Neural cell (in vitro differentiated cells): ENCODE measurements around the gene PRKAR1A. TPM values are rescaled to one million over a fixed set of nuclear protein-coding genes. Genes with fewer than 3 reads are reported as not detected.

ENCODE experiments used
- H2AFZ ChIP-seq: fragments of 200-600, 300-800 bp; sonication (generic), shearing (Covaris generic); 2 replicates; pipeline ENCODE4 v1.6.0; 2014; ENCODE audit warnings: low read depth, mild to moderate bottlenecking, antibody characterized with exemption, low read length, moderate library complexity
- H3F3A ChIP-seq: fragments of 200-600 bp; shearing (Covaris generic); 2 replicates; pipeline ENCODE4 v1.6.1; 2016; ENCODE audit warnings: mild to moderate bottlenecking, moderate library complexity, mixed read lengths, antibody characterized with exemption, low read length; ENCODE audit not compliant: insufficient read depth, poor library complexity, severe bottlenecking
- H3K27ac ChIP-seq: fragments of 200-600, 300-800 bp; sonication (generic), shearing (Covaris generic); 2 replicates; pipeline ENCODE4 v1.5.1; 2014; ENCODE audit warnings: mild to moderate bottlenecking, low read length, moderate library complexity
- H3K27me3 ChIP-seq: fragments of 300-800, 200-600 bp; sonication (generic), shearing (Covaris generic); 2 replicates; pipeline ENCODE4 v1.6.0; 2014; ENCODE audit warnings: mild to moderate bottlenecking, low read depth, low read length, moderate library complexity; ENCODE audit not compliant: insufficient read depth
- H3K36me3 ChIP-seq: fragments of 300-800, 200-600 bp; sonication (generic), shearing (Covaris generic); 2 replicates; pipeline ENCODE4 v1.5.1; 2014; ENCODE audit warnings: mild to moderate bottlenecking, antibody characterized with exemption, low read length, moderate library complexity; ENCODE audit not compliant: insufficient read depth
- H3K4me2 ChIP-seq: fragments of 300-800, 200-600 bp; sonication (generic), shearing (Covaris generic); 2 replicates; pipeline ENCODE4 v1.6.0; 2014; ENCODE audit warnings: mild to moderate bottlenecking, low read length
- H3K4me3 ChIP-seq: fragments of 300-800, 200-600 bp; sonication (generic), shearing (Covaris generic); 2 replicates; pipeline ENCODE4 v1.5.1; 2014; ENCODE audit warnings: mild to moderate bottlenecking, low read length, moderate library complexity
- H3K79me2 ChIP-seq: fragments of 200-600 bp; shearing (Covaris generic); replicated peaks from 2 replicates; pipeline ENCODE4 v1.6.0; 2014; ENCODE audit warnings: mild to moderate bottlenecking, low read length, moderate library complexity; ENCODE audit not compliant: insufficient read depth
- H3K9ac ChIP-seq: fragments of 300-800, 200-600 bp; sonication (generic), shearing (Covaris generic); 2 replicates; pipeline ENCODE4 v1.6.1; 2016; ENCODE audit warnings: mild to moderate bottlenecking, low read length, mixed read lengths
- H3K9me2 ChIP-seq: fragments of 200-600 bp; shearing (Covaris generic); 2 replicates; pipeline ENCODE4 v1.6.1; 2016; ENCODE audit warnings: mild to moderate bottlenecking, low read length, mixed read lengths; ENCODE audit not compliant: insufficient read depth
- H3K9me3 ChIP-seq: fragments of 200-600, 300-800 bp; sonication (generic), shearing (Covaris generic); 2 replicates; pipeline ENCODE4 v1.6.1; 2016; ENCODE audit warnings: mild to moderate bottlenecking, mixed run types, low read length, moderate library complexity, mixed read lengths
- H4K20me1 ChIP-seq: fragments of 200-600 bp; shearing (Covaris generic); 2 replicates; pipeline ENCODE4 v1.6.1; 2016; ENCODE audit warnings: mild to moderate bottlenecking, mixed run types; ENCODE audit not compliant: insufficient read depth
- EP300 ChIP-seq: fragments of 450-650 bp; conservative IDR thresholded peaks from 2 replicates; pipeline ENCODE4 v1.6.1; 2014; ENCODE audit warnings: antibody characterized with exemption, mild to moderate bottlenecking, moderate library complexity; ENCODE audit not compliant: poor library complexity, severe bottlenecking
- EZH2 ChIP-seq: fragments of 200-600, 300-800 bp; shearing (Covaris generic), sonication (generic); IDR thresholded peaks from 2 replicates; pipeline ENCODE4 v1.6.1; 2014; ENCODE audit warnings: antibody characterized with exemption, low read length, borderline replicate concordance, mild to moderate bottlenecking; ENCODE audit not compliant: insufficient read depth, poor library complexity, severe bottlenecking
- MXI1 ChIP-seq: fragments of 450-650 bp; conservative IDR thresholded peaks from 2 replicates; pipeline ENCODE4 v1.6.1; 2014; ENCODE audit warnings: antibody characterized with exemption, mild to moderate bottlenecking; ENCODE audit not compliant: poor library complexity, severe bottlenecking
- POLR2AphosphoS5 ChIP-seq: IDR thresholded peaks from 2 replicates; pipeline ENCODE4 v1.6.1; 2012
- RAD21 ChIP-seq: fragments of 450-650 bp; conservative IDR thresholded peaks from 2 replicates; pipeline ENCODE4 v1.6.1; 2014; ENCODE audit warnings: antibody characterized with exemption, mild to moderate bottlenecking, moderate library complexity
- SMC3 ChIP-seq: fragments of 450-650 bp; conservative IDR thresholded peaks from 2 replicates; pipeline ENCODE4 v1.6.1; 2014; ENCODE audit warnings: antibody characterized with exemption, mild to moderate bottlenecking, moderate library complexity; ENCODE audit not compliant: poor library complexity
- TAF1 ChIP-seq: IDR thresholded peaks from 2 replicates; pipeline ENCODE4 v1.6.1; 2012; ENCODE audit warnings: low read depth
- polyA plus RNA-seq: library from polyadenylated mRNA; depleted of rRNA; stranded (reverse); fragments of >200 nt; gene quantifications from 2 replicates; pipeline ENCODE4 v1.2.3, GENCODE V29; 2014
- TF ChIP-seq, protein P1 (sequence below): IDR thresholded peaks from 2 replicates; pipeline ENCODE4 v1.6.1; 2012; ENCODE audit warnings: borderline replicate concordance
- TF ChIP-seq, protein P2 (sequence below): fragments of 450-650 bp; IDR thresholded peaks from 2 replicates; pipeline ENCODE4 v1.5.1; 2014; ENCODE audit warnings: antibody characterized with exemption, mild to moderate bottlenecking, moderate library complexity; ENCODE audit not compliant: poor library complexity, severe bottlenecking

PRKAR1A gene
- polyA plus RNA-seq, 1 donor from 2014 or later = 539 TPM

GRCh38 chr17:68509141-68510057, 2.8 kb upstream of the PRKAR1A start:
- Histone ChIP-seq H3F3A (no peaks in the 10 kb centered on the region), H3K9me2 (no peaks in the 10 kb centered on the region), H3K27ac (no peak overlapping the region), H2AFZ (no peak overlapping the region), H3K79me2 (peaks cover 19% of the 10 kb centered on the region), H3K9ac (no peak overlapping the region), H3K4me3 (no peak overlapping the region), H4K20me1 (peaks cover 12% of the 10 kb centered on the region), H3K36me3 (no peaks in the 10 kb centered on the region), H3K9me3 (no peaks in the 10 kb centered on the region), H3K27me3 (no peaks in the 10 kb centered on the region), H3K4me2 (no peak overlapping the region)
- TF ChIP-seq TAF1 (no peak), POLR2AphosphoS5 (no peak), MXI1 (no peak), RAD21 (no peak), EZH2 (no peak), EP300 (no peak), SMC3 (no peak)
- TF ChIP-seq, protein P1, sequence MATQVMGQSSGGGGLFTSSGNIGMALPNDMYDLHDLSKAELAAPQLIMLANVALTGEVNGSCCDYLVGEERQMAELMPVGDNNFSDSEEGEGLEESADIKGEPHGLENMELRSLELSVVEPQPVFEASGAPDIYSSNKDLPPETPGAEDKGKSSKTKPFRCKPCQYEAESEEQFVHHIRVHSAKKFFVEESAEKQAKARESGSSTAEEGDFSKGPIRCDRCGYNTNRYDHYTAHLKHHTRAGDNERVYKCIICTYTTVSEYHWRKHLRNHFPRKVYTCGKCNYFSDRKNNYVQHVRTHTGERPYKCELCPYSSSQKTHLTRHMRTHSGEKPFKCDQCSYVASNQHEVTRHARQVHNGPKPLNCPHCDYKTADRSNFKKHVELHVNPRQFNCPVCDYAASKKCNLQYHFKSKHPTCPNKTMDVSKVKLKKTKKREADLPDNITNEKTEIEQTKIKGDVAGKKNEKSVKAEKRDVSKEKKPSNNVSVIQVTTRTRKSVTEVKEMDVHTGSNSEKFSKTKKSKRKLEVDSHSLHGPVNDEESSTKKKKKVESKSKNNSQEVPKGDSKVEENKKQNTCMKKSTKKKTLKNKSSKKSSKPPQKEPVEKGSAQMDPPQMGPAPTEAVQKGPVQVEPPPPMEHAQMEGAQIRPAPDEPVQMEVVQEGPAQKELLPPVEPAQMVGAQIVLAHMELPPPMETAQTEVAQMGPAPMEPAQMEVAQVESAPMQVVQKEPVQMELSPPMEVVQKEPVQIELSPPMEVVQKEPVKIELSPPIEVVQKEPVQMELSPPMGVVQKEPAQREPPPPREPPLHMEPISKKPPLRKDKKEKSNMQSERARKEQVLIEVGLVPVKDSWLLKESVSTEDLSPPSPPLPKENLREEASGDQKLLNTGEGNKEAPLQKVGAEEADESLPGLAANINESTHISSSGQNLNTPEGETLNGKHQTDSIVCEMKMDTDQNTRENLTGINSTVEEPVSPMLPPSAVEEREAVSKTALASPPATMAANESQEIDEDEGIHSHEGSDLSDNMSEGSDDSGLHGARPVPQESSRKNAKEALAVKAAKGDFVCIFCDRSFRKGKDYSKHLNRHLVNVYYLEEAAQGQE = no peak
- TF ChIP-seq, protein P2, sequence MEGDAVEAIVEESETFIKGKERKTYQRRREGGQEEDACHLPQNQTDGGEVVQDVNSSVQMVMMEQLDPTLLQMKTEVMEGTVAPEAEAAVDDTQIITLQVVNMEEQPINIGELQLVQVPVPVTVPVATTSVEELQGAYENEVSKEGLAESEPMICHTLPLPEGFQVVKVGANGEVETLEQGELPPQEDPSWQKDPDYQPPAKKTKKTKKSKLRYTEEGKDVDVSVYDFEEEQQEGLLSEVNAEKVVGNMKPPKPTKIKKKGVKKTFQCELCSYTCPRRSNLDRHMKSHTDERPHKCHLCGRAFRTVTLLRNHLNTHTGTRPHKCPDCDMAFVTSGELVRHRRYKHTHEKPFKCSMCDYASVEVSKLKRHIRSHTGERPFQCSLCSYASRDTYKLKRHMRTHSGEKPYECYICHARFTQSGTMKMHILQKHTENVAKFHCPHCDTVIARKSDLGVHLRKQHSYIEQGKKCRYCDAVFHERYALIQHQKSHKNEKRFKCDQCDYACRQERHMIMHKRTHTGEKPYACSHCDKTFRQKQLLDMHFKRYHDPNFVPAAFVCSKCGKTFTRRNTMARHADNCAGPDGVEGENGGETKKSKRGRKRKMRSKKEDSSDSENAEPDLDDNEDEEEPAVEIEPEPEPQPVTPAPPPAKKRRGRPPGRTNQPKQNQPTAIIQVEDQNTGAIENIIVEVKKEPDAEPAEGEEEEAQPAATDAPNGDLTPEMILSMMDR = no peak

DNA sequence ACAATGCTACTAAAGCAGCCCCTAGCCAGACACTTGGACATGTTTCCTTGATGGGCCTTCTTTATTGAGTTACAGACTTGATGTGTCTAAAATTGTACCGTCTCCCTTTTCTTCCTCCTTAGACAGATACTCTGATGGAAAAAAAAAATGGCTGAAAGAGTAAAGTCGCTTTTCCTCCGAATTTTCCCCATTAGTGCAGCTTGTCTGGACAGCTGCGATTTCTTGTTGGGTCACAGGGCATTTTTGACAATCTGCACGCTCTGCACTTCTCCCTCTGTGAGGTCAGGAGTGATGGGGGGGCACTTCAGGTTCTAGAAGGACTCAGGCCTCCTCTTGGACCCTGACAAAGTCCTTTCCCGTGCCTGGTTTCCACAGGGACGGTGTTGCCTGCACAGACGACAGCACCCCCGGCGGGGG, 968 bp upstream of the PRKAR1A start:
- Histone ChIP-seq H3K27me3 (no peaks in the 10 kb centered on the region), H3F3A (no peaks in the 10 kb centered on the region), H3K9me3 (no peaks in the 10 kb centered on the region), H4K20me1 (peaks cover 18% of the 10 kb centered on the region), H3K9me2 (no peaks in the 10 kb centered on the region), H3K4me3 (peak overlapping the region; percentile 93), H3K27ac (peak overlapping the region; percentile 100), H2AFZ (peak overlapping the region; percentile 75), H3K36me3 (no peaks in the 10 kb centered on the region), H3K79me2 (peaks cover 38% of the 10 kb centered on the region), H3K9ac (peak overlapping the region; percentile 99), H3K4me2 (peak overlapping the region; percentile 87)
- no peak for TF ChIP-seq EZH2
- TF ChIP-seq, protein P2 = peak; percentile 45
